Endothelial cell of umbilical vein (primary cell): ENCODE measurements around the gene EDN2. TPM values are rescaled to one million over a fixed set of nuclear protein-coding genes. Genes with fewer than 3 reads are reported as not detected.

ENCODE experiments used
- BruUV-seq: library from RNA; stranded (reverse); fragments of 400-500 nt; replicated peaks from 2 replicates; lab custom pipeline; 2021; lab: Mats Ljungman, UMichigan
- CTCF ChIA-PET: fragments of 300-600, 350-600 bp; sonication (Branson Sonifier 250); formaldehyde crosslinking; loops from one replicate; lab custom pipeline; 2021; ENCODE audit warnings: antibody characterized with exemption, inconsistent platforms; lab: Charles Lee
- POLR2A ChIA-PET: fragments of 300-600, 350-600 bp; sonication (Branson Sonifier 250); formaldehyde crosslinking; loops from one replicate; lab custom pipeline; 2021; ENCODE audit warnings: antibody characterized with exemption, inconsistent platforms; lab: Charles Lee
- DNase-seq: peaks from one replicate; pipeline ENCODE4 v3.0.0-alpha.2; 2011; ENCODE audit warnings: low read depth, low spot score
- FAIRE-seq: peaks from 2 replicates; lab custom pipeline; 2011; peaks lifted over from hg19 to GRCh38; lab: Jason Lieb, UNC
- H2AFZ ChIP-seq: 2 replicates; pipeline ENCODE4 v1.6.0; 2012; ENCODE audit warnings: low read depth, low read length, control low read depth, inconsistent platforms
- H3K27ac ChIP-seq: 2 replicates; pipeline ENCODE4 v1.5.1; 2011; ENCODE audit warnings: low read depth, mild to moderate bottlenecking, control low read depth, low read length, moderate library complexity; ENCODE audit not compliant: insufficient read depth
- H3K27me3 ChIP-seq, 2 experiments: 2 replicates each; pipeline versions ENCODE4 v1.6.0 to v1.6.1; 2011; ENCODE audit warnings: low read length in 2 of 2, mixed read lengths in 1 of 2; ENCODE audit not compliant: control insufficient read depth in 2 of 2, insufficient read depth in 2 of 2
- H3K36me3 ChIP-seq, 2 experiments: 2 replicates in 1 of 2; 3 replicates in 1 of 2; pipeline ENCODE4 v1.5.1; 2011; ENCODE audit warnings: low read length in 2 of 2, mild to moderate bottlenecking in 1 of 2, moderate library complexity in 1 of 2; ENCODE audit not compliant: control insufficient read depth in 2 of 2, insufficient read depth in 2 of 2; ENCODE audit errors: extremely low read depth in 1 of 2
- H3K4me1 ChIP-seq: 3 replicates; pipeline ENCODE4 v1.5.1; 2011; ENCODE audit warnings: mild to moderate bottlenecking, low read length; ENCODE audit not compliant: control insufficient read depth, insufficient read depth; ENCODE audit errors: extremely low read depth
- H3K4me2 ChIP-seq: 2 replicates; pipeline ENCODE4 v1.6.1; 2011; ENCODE audit warnings: low read length, control low read depth, mixed read lengths; ENCODE audit not compliant: insufficient read depth
- H3K4me3 ChIP-seq, 3 experiments: fragments of 200-600 bp in 1 of 3; sonication (generic), shearing (Covaris generic) in 1 of 3; replicated peaks in 1 of 3; 2 replicates each; pipeline ENCODE4 v1.5.1; 2011 to 2016; ENCODE audit warnings: control low read depth in 3 of 3, low read length in 3 of 3, mild to moderate bottlenecking in 2 of 3, inconsistent platforms in 1 of 3, low read depth in 1 of 3, moderate library complexity in 1 of 3; ENCODE audit not compliant: insufficient read depth in 1 of 3
- H3K79me2 ChIP-seq: 2 replicates; pipeline ENCODE4 v1.6.0; 2012; ENCODE audit warnings: low read length, inconsistent platforms; ENCODE audit not compliant: control insufficient read depth, insufficient read depth
- H3K9ac ChIP-seq: replicated peaks from 2 replicates; pipeline ENCODE3; 2011; ENCODE audit warnings: low read length, control low read depth; ENCODE audit not compliant: insufficient read depth; ENCODE audit errors: extremely low read depth
- H3K9me1 ChIP-seq: replicated peaks from 3 replicates; pipeline ENCODE4 v1.6.0; 2011; ENCODE audit warnings: mild to moderate bottlenecking, low read length; ENCODE audit not compliant: control insufficient read depth, insufficient read depth; ENCODE audit errors: extremely low read depth
- H3K9me3 ChIP-seq: replicated peaks from 2 replicates; pipeline ENCODE4 v1.5.1; 2012; ENCODE audit warnings: low read length, inconsistent platforms; ENCODE audit not compliant: control insufficient read depth, insufficient read depth
- H4K20me1 ChIP-seq: replicated peaks from 2 replicates; pipeline ENCODE3; 2011; ENCODE audit warnings: mild to moderate bottlenecking, low read length; ENCODE audit not compliant: control insufficient read depth, insufficient read depth; ENCODE audit errors: extremely low read depth
- EZH2 ChIP-seq: IDR thresholded peaks from 2 replicates; pipeline ENCODE4 v1.6.1; 2012; ENCODE audit warnings: borderline replicate concordance, low read depth, mild to moderate bottlenecking, moderate library complexity, low read length, inconsistent platforms; ENCODE audit not compliant: severe bottlenecking
- FOS ChIP-seq: IDR thresholded peaks from 2 replicates; pipeline ENCODE4 v1.6.1; 2011; ENCODE audit warnings: mild to moderate bottlenecking, low read length, moderate library complexity, borderline replicate concordance; ENCODE audit not compliant: insufficient read depth
- GATA2 ChIP-seq: IDR thresholded peaks from 2 replicates; pipeline ENCODE4 v1.7.0; 2011; ENCODE audit warnings: low read depth, mild to moderate bottlenecking, moderate library complexity, mixed read lengths, low read length; ENCODE audit not compliant: insufficient read length, insufficient read depth
- JUN ChIP-seq: IDR thresholded peaks from 2 replicates; pipeline ENCODE4 v1.6.1; 2011; ENCODE audit warnings: borderline replicate concordance, low read depth; ENCODE audit not compliant: insufficient read length, insufficient read depth
- MYC ChIP-seq: IDR thresholded peaks from one replicate; pipeline ENCODE4 v1.6.1; 2011; ENCODE audit warnings: mild to moderate bottlenecking, low read depth, low read length
- POLR2A ChIP-seq: IDR thresholded peaks from 2 replicates; pipeline ENCODE4 v1.6.1; 2012; ENCODE audit warnings: low read depth, mild to moderate bottlenecking, control low read depth, low read length
- POLR2AphosphoS5 ChIP-seq: IDR thresholded peaks from 2 replicates; pipeline ENCODE4 v1.6.1; 2012; ENCODE audit warnings: low read depth, mild to moderate bottlenecking, control low read depth, low read length, moderate library complexity; ENCODE audit not compliant: insufficient read depth
- dilution Hi-C: fragments of 300-500 bp; cut with MboI; formaldehyde crosslinking; loops from one replicate; pipeline ENCODE4 v1.15.0; 2019; ENCODE audit warnings: low sequenced_read_pairs; ENCODE audit not compliant: extremely low pct_ligation_motif_present
- intact Hi-C: fragments of 100-400 bp; cut with micrococcal nuclease; formaldehyde crosslinking; loops from one replicate; pipeline ENCODE4 v1.10.0; 2022
- polyA plus RNA-seq, 4 experiments: library from polyadenylated mRNA; depleted of rRNA in 3 of 4; stranded (reverse) in 3 of 4; unstranded in 1 of 4; fragments of >200 nt; gene quantifications; 2 replicates each; pipeline versions ENCODE4 v1.2.1 to v1.2.3, GENCODE V29; 2011 to 2012; ENCODE audit warnings: missing spikeins in 1 of 4
- total RNA-seq: library from RNA; stranded (reverse); gene quantifications from 2 replicates; pipeline ENCODE4 v1.2.3, GENCODE V29; 2021
- TF ChIP-seq, protein P1 (sequence below), 2 donors: IDR thresholded peaks; 1 replicate in 1 of 2; 2 replicates in 1 of 2; pipeline ENCODE4 v1.5.1; 2011; ENCODE audit warnings: low read length in 2 of 2, mild to moderate bottlenecking in 2 of 2, moderate library complexity in 2 of 2, control low read depth in 1 of 2, inconsistent platforms in 1 of 2, low read depth in 1 of 2; ENCODE audit not compliant: insufficient read depth in 1 of 2; ENCODE audit errors: extremely low read depth in 1 of 2
- TF ChIP-seq, protein P2 (sequence below): IDR thresholded peaks from 2 replicates; pipeline ENCODE4 v1.6.1; 2011; ENCODE audit not compliant: insufficient read depth, insufficient read length

The EDN2 gene
- total and polyA plus RNA-seq, 2 donors (not counting 3 experiments of a cell fraction or from before 2014, with no cell fraction given), result not detected

DNA sequence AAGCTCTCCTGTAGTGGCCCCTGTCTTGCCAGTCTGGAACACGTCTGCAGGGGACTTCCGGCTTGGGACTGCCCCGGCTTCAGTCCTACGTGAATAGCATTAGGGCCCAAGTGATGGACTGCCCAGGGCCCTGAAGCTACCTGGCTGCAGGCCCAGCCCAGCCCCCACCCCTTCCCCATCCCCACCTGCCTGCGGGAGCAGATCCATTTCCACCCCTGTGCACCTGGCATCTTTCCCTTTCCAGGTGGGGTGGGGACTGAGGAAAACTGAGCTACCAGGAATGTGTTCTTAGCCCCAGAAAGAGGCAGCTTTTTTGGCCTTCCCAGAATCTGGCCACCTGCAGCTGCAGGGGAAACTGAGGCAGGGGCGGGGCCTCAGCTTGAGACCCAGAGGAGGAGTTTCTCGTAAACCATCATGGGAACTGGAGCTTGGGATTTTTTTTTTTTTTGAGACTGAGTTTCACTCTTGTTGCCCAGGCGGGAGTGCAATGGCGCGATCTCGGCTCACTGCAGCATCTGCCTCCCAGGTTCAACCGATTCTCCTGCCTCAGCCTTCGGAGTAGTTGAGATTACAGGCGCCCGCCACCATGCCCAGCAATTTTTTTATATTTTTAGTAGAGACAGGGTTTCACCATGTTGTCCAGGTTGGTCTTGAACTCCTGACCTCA is 3.2 kb downstream of the EDN2 start:
- no peak for FAIRE-seq
- H4K20me1 ChIP-seq, result no peaks in the 10 kb centered on the region
- no peaks in the 10 kb centered on the region for H3K9me3 ChIP-seq
- intact Hi-C loops (no loop called here), dilution Hi-C loops (no loop called here)
- H3K36me3 ChIP-seq, result no peaks in the 10 kb centered on the region
- H2AFZ ChIP-seq, result no peak overlapping the region
- BruUV-seq, result no TSS peak
- ChIA-PET POLR2A (no interaction called here), CTCF (interaction anchor here (1.1 to 1.5 kb wide), 2 partner anchors 35 to 198 kb away, joined by 3 to 4 read pairs; no protein-coding TSS in a partner anchor)
- no peaks in the 10 kb centered on the region for H3K79me2 ChIP-seq
- H3K4me2 ChIP-seq, result no peak overlapping the region
- TF ChIP-seq, protein P1, sequence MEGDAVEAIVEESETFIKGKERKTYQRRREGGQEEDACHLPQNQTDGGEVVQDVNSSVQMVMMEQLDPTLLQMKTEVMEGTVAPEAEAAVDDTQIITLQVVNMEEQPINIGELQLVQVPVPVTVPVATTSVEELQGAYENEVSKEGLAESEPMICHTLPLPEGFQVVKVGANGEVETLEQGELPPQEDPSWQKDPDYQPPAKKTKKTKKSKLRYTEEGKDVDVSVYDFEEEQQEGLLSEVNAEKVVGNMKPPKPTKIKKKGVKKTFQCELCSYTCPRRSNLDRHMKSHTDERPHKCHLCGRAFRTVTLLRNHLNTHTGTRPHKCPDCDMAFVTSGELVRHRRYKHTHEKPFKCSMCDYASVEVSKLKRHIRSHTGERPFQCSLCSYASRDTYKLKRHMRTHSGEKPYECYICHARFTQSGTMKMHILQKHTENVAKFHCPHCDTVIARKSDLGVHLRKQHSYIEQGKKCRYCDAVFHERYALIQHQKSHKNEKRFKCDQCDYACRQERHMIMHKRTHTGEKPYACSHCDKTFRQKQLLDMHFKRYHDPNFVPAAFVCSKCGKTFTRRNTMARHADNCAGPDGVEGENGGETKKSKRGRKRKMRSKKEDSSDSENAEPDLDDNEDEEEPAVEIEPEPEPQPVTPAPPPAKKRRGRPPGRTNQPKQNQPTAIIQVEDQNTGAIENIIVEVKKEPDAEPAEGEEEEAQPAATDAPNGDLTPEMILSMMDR (IDR thresholded peaks at IDR 0.05; ENCODE audit: extremely low read depth in 1 of 2, insufficient read depth in 1 of 2, low read depth in 1 of 2, low read length in 2 of 2), result no peak
- TF ChIP-seq JUN (no peak), MYC (no peak), GATA2 (no peak), POLR2AphosphoS5 (no peak), EZH2 (no peak), FOS (no peak), POLR2A (no peak)
- TF ChIP-seq, protein P2, sequence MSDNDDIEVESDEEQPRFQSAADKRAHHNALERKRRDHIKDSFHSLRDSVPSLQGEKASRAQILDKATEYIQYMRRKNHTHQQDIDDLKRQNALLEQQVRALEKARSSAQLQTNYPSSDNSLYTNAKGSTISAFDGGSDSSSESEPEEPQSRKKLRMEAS, result no peak
- no peak overlapping the region for H3K9ac ChIP-seq
- DNase-seq, result no peak
- no peak overlapping the region for H3K4me3 ChIP-seq
- no peaks in the 10 kb centered on the region for H3K9me1 ChIP-seq
- peaks cover 12% of the 10 kb centered on the region for H3K4me1 ChIP-seq
- no peaks in the 10 kb centered on the region for H3K27me3 ChIP-seq
- H3K27ac ChIP-seq, result no peak overlapping the region
